Fibroblast of villous mesenchyme (primary cell): ENCODE data around the gene TNS1. TPM values are rescaled to one million over a fixed set of nuclear protein-coding genes. Genes with fewer than 3 reads are reported as not detected.

Experiments
- DNase-seq: peaks from one replicate; pipeline ENCODE4 v3.0.0-alpha.2; 2010; ENCODE audit warnings: low read depth
- H3K4me3 ChIP-seq: 2 replicates; pipeline ENCODE4 v1.5.1; 2011; ENCODE audit warnings: low read depth, mild to moderate bottlenecking, low read length
- CTCF ChIP-seq: IDR thresholded peaks from 2 replicates; pipeline ENCODE4 v1.5.1; 2012; ENCODE audit warnings: low read depth, mild to moderate bottlenecking, low read length; ENCODE audit not compliant: insufficient read depth
- small RNA-seq: library from RNA; depleted of rRNA; stranded (forward); fragments of <200 nt; gene quantifications from one replicate; pipeline ENCODE3, GENCODE V24; 2012
- total RNA-seq: library from RNA; depleted of rRNA; stranded (reverse); fragments of >200 nt; gene quantifications from 2 replicates; pipeline ENCODE4 v1.2.3, GENCODE V29; 2012

The TNS1 gene
- total RNA-seq, 1 donor = 127 TPM

GRCh38 chr2:217755027-217755745 lies 247.6 kb downstream of the TNS1 start:
- no peak overlapping the region for H3K4me3 ChIP-seq
- no peak for TF ChIP-seq CTCF
- DNase-seq = no peak

GRCh38 chr2:217753460-217754200 lies 249.2 kb downstream of the TNS1 start:
- no peak overlapping the region for H3K4me3 ChIP-seq
- DNase-seq = no peak
- TF ChIP-seq CTCF = no peak

- no peak overlapping the region for H3K4me3 ChIP-seq
- no peak for TF ChIP-seq CTCF
- DNase-seq = no peak
Measured at GRCh38 chr2:217752714-217753459, 249.9 kb downstream of the TNS1 start.

GRCh38 chr2:217751952-217752351 lies 250.8 kb downstream of the TNS1 start:
- TF ChIP-seq CTCF = no peak
- no peak overlapping the region for H3K4me3 ChIP-seq
- DNase-seq = no peak

- DNase-seq = no peak
- H3K4me3 ChIP-seq = no peak overlapping the region
- TF ChIP-seq CTCF = no peak
Measured at GRCh38 chr2:217751192-217751591, 251.6 kb downstream of the TNS1 start.

Small RNA genes within 50 kb of the gene (small RNA-seq; reads per million reads assigned to genes)
- not detected for gene MIR6809

Other genes starting within 250 kb of the TNS1 start
- gene RUFY4, start 66.3 kb upstream of the TNS1 start, total RNA-seq = not detected in 2 replicates
- gene CXCR2, start 123.0 kb upstream of the TNS1 start, total RNA-seq = not detected in 2 replicates
- not detected in 2 replicates for gene CXCR1, start 164.0 kb upstream of the TNS1 start, total RNA-seq
- 482 and 483 TPM in 2 replicates for gene ARPC2, start 214.2 kb upstream of the TNS1 start, total RNA-seq